ENCODE measurements around the gene GLRX3. TPM values are rescaled to one million over a fixed set of nuclear protein-coding genes. Genes with fewer than 3 reads are reported as not detected.

The GLRX3 gene
- total RNA-seq, 1 experiment from 2014 or later = 188 TPM

DNA sequence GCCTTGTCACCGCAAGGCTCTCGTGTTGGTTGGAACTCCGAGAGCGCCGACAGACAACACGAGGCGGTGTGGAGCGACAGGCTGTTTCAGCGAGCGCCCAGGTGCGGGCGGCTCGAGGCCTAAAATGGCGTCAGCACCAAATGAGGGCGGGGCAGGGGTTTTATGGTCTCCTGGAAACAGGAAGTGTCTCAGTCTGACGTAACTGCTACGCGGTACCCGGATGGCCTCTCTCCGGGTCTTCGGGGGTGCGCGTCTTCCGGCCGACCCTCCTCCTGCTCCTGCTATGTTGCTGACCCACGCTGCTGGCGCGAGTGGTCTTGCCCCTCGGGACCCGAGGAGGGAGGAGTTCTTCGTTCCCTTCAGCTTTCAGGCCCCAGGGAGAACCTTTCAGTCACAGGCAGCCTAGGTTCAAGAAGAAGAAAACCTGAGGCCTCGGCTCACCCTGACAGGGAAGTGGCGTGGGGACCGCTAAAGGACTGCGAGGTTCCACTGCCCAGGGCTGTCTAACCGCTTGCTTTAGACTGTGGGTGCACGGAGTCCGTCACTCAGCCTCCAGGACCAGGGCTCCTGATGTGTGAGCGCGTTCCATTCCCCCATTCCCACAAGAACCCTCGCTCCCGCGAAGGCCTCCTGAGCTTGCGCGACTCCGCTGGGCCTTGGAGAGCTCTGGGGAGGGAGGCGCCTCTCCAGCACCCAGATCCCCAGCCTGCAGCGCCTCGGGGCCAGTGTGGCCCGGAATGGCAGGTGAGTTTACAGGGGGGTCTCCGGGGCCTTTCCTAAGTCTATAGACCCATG, 77.3 kb downstream of the GLRX3 start:
- H3K9me3 ChIP-seq (ENCODE audit: control insufficient read depth, insufficient read depth, low read depth, low read length) = no peaks in the 10 kb centered on the region
- TF ChIP-seq, protein P1, sequence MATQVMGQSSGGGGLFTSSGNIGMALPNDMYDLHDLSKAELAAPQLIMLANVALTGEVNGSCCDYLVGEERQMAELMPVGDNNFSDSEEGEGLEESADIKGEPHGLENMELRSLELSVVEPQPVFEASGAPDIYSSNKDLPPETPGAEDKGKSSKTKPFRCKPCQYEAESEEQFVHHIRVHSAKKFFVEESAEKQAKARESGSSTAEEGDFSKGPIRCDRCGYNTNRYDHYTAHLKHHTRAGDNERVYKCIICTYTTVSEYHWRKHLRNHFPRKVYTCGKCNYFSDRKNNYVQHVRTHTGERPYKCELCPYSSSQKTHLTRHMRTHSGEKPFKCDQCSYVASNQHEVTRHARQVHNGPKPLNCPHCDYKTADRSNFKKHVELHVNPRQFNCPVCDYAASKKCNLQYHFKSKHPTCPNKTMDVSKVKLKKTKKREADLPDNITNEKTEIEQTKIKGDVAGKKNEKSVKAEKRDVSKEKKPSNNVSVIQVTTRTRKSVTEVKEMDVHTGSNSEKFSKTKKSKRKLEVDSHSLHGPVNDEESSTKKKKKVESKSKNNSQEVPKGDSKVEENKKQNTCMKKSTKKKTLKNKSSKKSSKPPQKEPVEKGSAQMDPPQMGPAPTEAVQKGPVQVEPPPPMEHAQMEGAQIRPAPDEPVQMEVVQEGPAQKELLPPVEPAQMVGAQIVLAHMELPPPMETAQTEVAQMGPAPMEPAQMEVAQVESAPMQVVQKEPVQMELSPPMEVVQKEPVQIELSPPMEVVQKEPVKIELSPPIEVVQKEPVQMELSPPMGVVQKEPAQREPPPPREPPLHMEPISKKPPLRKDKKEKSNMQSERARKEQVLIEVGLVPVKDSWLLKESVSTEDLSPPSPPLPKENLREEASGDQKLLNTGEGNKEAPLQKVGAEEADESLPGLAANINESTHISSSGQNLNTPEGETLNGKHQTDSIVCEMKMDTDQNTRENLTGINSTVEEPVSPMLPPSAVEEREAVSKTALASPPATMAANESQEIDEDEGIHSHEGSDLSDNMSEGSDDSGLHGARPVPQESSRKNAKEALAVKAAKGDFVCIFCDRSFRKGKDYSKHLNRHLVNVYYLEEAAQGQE (IDR thresholded peaks at IDR 0.05; ENCODE audit: insufficient read depth in 1 of 2, low read depth in 2 of 2, low read length in 1 of 2) = no peak
- TF ChIP-seq, protein P2, sequence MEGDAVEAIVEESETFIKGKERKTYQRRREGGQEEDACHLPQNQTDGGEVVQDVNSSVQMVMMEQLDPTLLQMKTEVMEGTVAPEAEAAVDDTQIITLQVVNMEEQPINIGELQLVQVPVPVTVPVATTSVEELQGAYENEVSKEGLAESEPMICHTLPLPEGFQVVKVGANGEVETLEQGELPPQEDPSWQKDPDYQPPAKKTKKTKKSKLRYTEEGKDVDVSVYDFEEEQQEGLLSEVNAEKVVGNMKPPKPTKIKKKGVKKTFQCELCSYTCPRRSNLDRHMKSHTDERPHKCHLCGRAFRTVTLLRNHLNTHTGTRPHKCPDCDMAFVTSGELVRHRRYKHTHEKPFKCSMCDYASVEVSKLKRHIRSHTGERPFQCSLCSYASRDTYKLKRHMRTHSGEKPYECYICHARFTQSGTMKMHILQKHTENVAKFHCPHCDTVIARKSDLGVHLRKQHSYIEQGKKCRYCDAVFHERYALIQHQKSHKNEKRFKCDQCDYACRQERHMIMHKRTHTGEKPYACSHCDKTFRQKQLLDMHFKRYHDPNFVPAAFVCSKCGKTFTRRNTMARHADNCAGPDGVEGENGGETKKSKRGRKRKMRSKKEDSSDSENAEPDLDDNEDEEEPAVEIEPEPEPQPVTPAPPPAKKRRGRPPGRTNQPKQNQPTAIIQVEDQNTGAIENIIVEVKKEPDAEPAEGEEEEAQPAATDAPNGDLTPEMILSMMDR (IDR thresholded peaks at IDR 0.05) = no peak
- TF ChIP-seq TCF7L2 (IDR thresholded peaks at IDR 0.05; ENCODE audit: low read depth, low read length) (no peak), POLR2AphosphoS5 (IDR thresholded peaks at IDR 0.05; ENCODE audit: low read depth, low read length) (no peak), SIN3A (IDR thresholded peaks at IDR 0.05; ENCODE audit: borderline replicate concordance, insufficient read depth, low read depth, low read length) (no peak)
- ChIA-PET POLR2A (no interaction called here), CTCF (no interaction called here)
- no peak for ATAC-seq
- in situ Hi-C loops (cut with HindIII; ENCODE audit: low pct_unique_long_range_greater_than_20kb, low sequenced_read_pairs) = no loop called here
- intact Hi-C loops (cut with micrococcal nuclease; ENCODE audit: unreplicated experiment) = no loop called here
- no peak overlapping the region for H3K27ac ChIP-seq (ENCODE audit: low read length)
- H3K4me3 ChIP-seq (ENCODE audit: low read depth in 2 of 2, low read length in 2 of 2) = no peak overlapping the region
- DNase-seq (ENCODE audit: low read depth, low spot score) = no peak
- H3K36me3 ChIP-seq (ENCODE audit: control insufficient read depth, insufficient read depth, low read length) = no peaks in the 10 kb centered on the region
- no peaks in the 10 kb centered on the region for H3K27me3 ChIP-seq (ENCODE audit: control insufficient read depth, insufficient read depth, low read length)
- no TSS peak for BruUV-seq (replicated peaks)
- no peaks in the 10 kb centered on the region for H3K4me1 ChIP-seq (ENCODE audit: control insufficient read depth, insufficient read depth, low read length)

DNA sequence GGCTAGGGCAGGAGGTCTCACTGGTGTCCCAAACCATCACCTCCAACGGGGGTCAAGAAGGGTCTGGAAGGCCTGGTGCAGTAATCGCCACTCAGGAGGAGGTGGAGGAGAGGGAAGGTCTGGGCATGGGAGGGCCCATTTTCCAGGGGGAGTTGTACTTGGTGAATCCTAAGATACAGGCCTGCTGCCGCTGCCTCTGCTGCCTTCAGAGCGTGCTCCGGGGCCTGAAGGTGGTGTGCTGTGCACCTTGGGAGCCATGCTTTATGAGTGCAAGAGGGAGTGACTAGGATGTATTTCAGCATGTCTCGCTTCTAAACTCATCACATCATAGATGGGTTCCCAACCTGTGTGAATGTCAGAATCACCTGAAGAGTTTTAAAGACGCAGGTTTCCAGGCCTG, 78.2 kb downstream of the GLRX3 start:
- DNase-seq (ENCODE audit: low read depth, low spot score) (no peak), ATAC-seq (no peak)
- TF ChIP-seq, protein P1 (IDR thresholded peaks at IDR 0.05; ENCODE audit: insufficient read depth in 1 of 2, low read depth in 2 of 2, low read length in 1 of 2) = no peak
- no peak for TF ChIP-seq TCF7L2 (IDR thresholded peaks at IDR 0.05; ENCODE audit: low read depth, low read length)
- TF ChIP-seq SIN3A (IDR thresholded peaks at IDR 0.05; ENCODE audit: borderline replicate concordance, insufficient read depth, low read depth, low read length) = no peak
- TF ChIP-seq, protein P2 (IDR thresholded peaks at IDR 0.05) = no peak
- no peak for TF ChIP-seq POLR2AphosphoS5 (IDR thresholded peaks at IDR 0.05; ENCODE audit: low read depth, low read length)
- intact Hi-C loops (cut with micrococcal nuclease; ENCODE audit: unreplicated experiment) = no loop called here
- Histone ChIP-seq H3K36me3 (ENCODE audit: control insufficient read depth, insufficient read depth, low read length) (no peaks in the 10 kb centered on the region), H3K9me3 (ENCODE audit: control insufficient read depth, insufficient read depth, low read depth, low read length) (no peaks in the 10 kb centered on the region), H3K4me3 (ENCODE audit: low read depth in 2 of 2, low read length in 2 of 2) (no peak overlapping the region), H3K4me1 (ENCODE audit: control insufficient read depth, insufficient read depth, low read length) (no peaks in the 10 kb centered on the region), H3K27ac (ENCODE audit: low read length) (no peak overlapping the region), H3K27me3 (ENCODE audit: control insufficient read depth, insufficient read depth, low read length) (no peaks in the 10 kb centered on the region)
- BruUV-seq (replicated peaks) = no TSS peak
- CTCF ChIA-PET = no interaction called here
- in situ Hi-C loops (cut with HindIII; ENCODE audit: low pct_unique_long_range_greater_than_20kb, low sequenced_read_pairs) = no loop called here
- POLR2A ChIA-PET = no interaction called here

All from Panc1 (cell line).